ENCODE data around the gene ACER3. TPM values are rescaled to one million over a fixed set of nuclear protein-coding genes. Genes with fewer than 3 reads are reported as not detected.

The ACER3 gene
- total and polyA plus RNA-seq, 4 experiments from 2014 or later: 2.9 to 6.8 (median 5.0) TPM

GRCh38 chr11:76903325-76903724, 42.6 kb downstream of the ACER3 start:
- Mint-ChIP-seq H3K4me3 (no peak overlapping the region), H3K27ac (no peak overlapping the region), H3K9me3 (peaks cover 0 to 9% (median 0%) of the 10 kb centered on the region in 8 donors), H3K4me1 (peaks cover 0 to 2% (median 0%) of the 10 kb centered on the region in 4 donors), H3K27me3 (no peaks in the 10 kb centered on the region), H3K36me3 (peaks cover 1 to 10% of the 10 kb centered on the region in 2 donors)
- intact Hi-C loops (cut with micrococcal nuclease): no loop called here
- no peaks in the 10 kb centered on the region for H3K36me3 ChIP-seq (ENCODE audit: insufficient read depth, low read length)
- no peaks in the 10 kb centered on the region for H3K4me1 ChIP-seq (ENCODE audit: insufficient read depth, low read length)
- no peak for DNase-seq
- H3K27ac ChIP-seq (ENCODE audit: low read depth, low read length): no peak overlapping the region
- ChIA-PET CTCF (ENCODE audit: partially characterized antibody) (interaction anchor here (6.6 kb wide), 1 partner anchor 16 kb away, joined by 53 read pairs; no protein-coding TSS in a partner anchor), POLR2A (ENCODE audit: partially characterized antibody) (no interaction called here)
- H3K9me3 ChIP-seq (ENCODE audit: control insufficient read depth in 1 of 2, low read length in 2 of 2): no peaks in the 10 kb centered on the region
- H3K27me3 ChIP-seq (ENCODE audit: insufficient read depth, low read length): no peaks in the 10 kb centered on the region
- H3K4me3 ChIP-seq (ENCODE audit: low read length in 2 of 2): no peak overlapping the region

GRCh38 chr11:76910620-76911414, 50.1 kb downstream of the ACER3 start:
- no peaks in the 10 kb centered on the region for H3K36me3 ChIP-seq (ENCODE audit: insufficient read depth, low read length)
- DNase-seq: no peak
- ChIA-PET POLR2A (ENCODE audit: partially characterized antibody) (no interaction called here), CTCF (ENCODE audit: partially characterized antibody) (interaction anchor here (1.4 kb wide), 1 partner anchor 9 kb away, joined by 5 read pairs; no protein-coding TSS in a partner anchor)
- H3K9me3 ChIP-seq (ENCODE audit: control insufficient read depth in 1 of 2, low read length in 2 of 2): no peaks in the 10 kb centered on the region
- no peak overlapping the region for H3K27ac ChIP-seq (ENCODE audit: low read depth, low read length)
- H3K27ac Mint-ChIP-seq: no peak overlapping the region
- intact Hi-C loops (cut with micrococcal nuclease): no loop called here
- no peaks in the 10 kb centered on the region for H3K27me3 ChIP-seq (ENCODE audit: insufficient read depth, low read length)
- H3K4me1 ChIP-seq (ENCODE audit: insufficient read depth, low read length): no peaks in the 10 kb centered on the region
- H3K36me3 Mint-ChIP-seq: peaks cover 3 to 5% of the 10 kb centered on the region in 2 donors
- H3K9me3 Mint-ChIP-seq: peaks cover 0 to 15% (median 0%) of the 10 kb centered on the region in 8 donors
- peaks cover 0 to 1% (median 0%) of the 10 kb centered on the region in 4 donors for H3K4me1 Mint-ChIP-seq
- H3K4me3 Mint-ChIP-seq: no peak overlapping the region
- no peak overlapping the region for H3K4me3 ChIP-seq (ENCODE audit: low read length in 2 of 2)
- no peaks in the 10 kb centered on the region for H3K27me3 Mint-ChIP-seq

GRCh38 chr11:76911415-76911808, 50.7 kb downstream of the ACER3 start:
- H3K4me3 Mint-ChIP-seq: no peak overlapping the region
- ChIA-PET CTCF (ENCODE audit: partially characterized antibody) (interaction anchor here (1.4 kb wide), 1 partner anchor 9 kb away, joined by 5 read pairs; no protein-coding TSS in a partner anchor), POLR2A (ENCODE audit: partially characterized antibody) (no interaction called here)
- no peaks in the 10 kb centered on the region for H3K27me3 ChIP-seq (ENCODE audit: insufficient read depth, low read length)
- no peaks in the 10 kb centered on the region for H3K36me3 ChIP-seq (ENCODE audit: insufficient read depth, low read length)
- H3K27me3 Mint-ChIP-seq: no peaks in the 10 kb centered on the region
- H3K4me3 ChIP-seq (ENCODE audit: low read length in 2 of 2): no peak overlapping the region
- H3K27ac ChIP-seq (ENCODE audit: low read depth, low read length): no peak overlapping the region
- H3K9me3 Mint-ChIP-seq: peaks cover 0 to 10% (median 0%) of the 10 kb centered on the region in 8 donors
- H3K4me1 ChIP-seq (ENCODE audit: insufficient read depth, low read length): no peaks in the 10 kb centered on the region
- intact Hi-C loops (cut with micrococcal nuclease): no loop called here
- H3K36me3 Mint-ChIP-seq: peaks cover 3 to 5% of the 10 kb centered on the region in 2 donors
- no peaks in the 10 kb centered on the region for H3K9me3 ChIP-seq (ENCODE audit: control insufficient read depth in 1 of 2, low read length in 2 of 2)
- H3K4me1 Mint-ChIP-seq: peaks cover 0 to 1% (median 0%) of the 10 kb centered on the region in 4 donors
- no peak for DNase-seq
- H3K27ac Mint-ChIP-seq: no peak overlapping the region

- ChIA-PET CTCF (ENCODE audit: partially characterized antibody) (interaction anchor here (0.9 to 5.5 kb wide), 5 partner anchors 11 to 195 kb away, joined by 3 to 53 read pairs (median 4); no protein-coding TSS in a partner anchor), POLR2A (ENCODE audit: partially characterized antibody) (no interaction called here)
- H3K27me3 ChIP-seq (ENCODE audit: insufficient read depth, low read length): no peaks in the 10 kb centered on the region
- Mint-ChIP-seq H3K36me3 (no peaks in the 10 kb centered on the region), H3K4me1 (peaks cover 3 to 12% (median 8%) of the 10 kb centered on the region in 4 donors), H3K9me3 (no peaks in the 10 kb centered on the region), H3K4me3 (no peak overlapping the region), H3K27ac (peak overlapping the region in 1 of 7 donors; percentile 17), H3K27me3 (no peaks in the 10 kb centered on the region)
- no peaks in the 10 kb centered on the region for H3K36me3 ChIP-seq (ENCODE audit: insufficient read depth, low read length)
- H3K27ac ChIP-seq (ENCODE audit: low read depth, low read length): no peak overlapping the region
- no peak overlapping the region for H3K4me3 ChIP-seq (ENCODE audit: low read length in 2 of 2)
- H3K9me3 ChIP-seq (ENCODE audit: control insufficient read depth in 1 of 2, low read length in 2 of 2): no peaks in the 10 kb centered on the region
- H3K4me1 ChIP-seq (ENCODE audit: insufficient read depth, low read length): peaks cover 10% of the 10 kb centered on the region
- no peak for DNase-seq
- intact Hi-C loops (cut with micrococcal nuclease): no loop called here
Measured at GRCh38 chr11:76916712-76917111, 56.0 kb downstream of the ACER3 start.

- H3K4me3 ChIP-seq (ENCODE audit: low read length in 2 of 2): no peak overlapping the region
- no peak overlapping the region for H3K27ac Mint-ChIP-seq
- POLR2A ChIA-PET (ENCODE audit: partially characterized antibody): interaction anchor here (0.6 kb wide), 1 partner anchor 95 kb away, joined by 3 read pairs; no protein-coding TSS in a partner anchor
- H3K36me3 ChIP-seq (ENCODE audit: insufficient read depth, low read length): no peaks in the 10 kb centered on the region
- H3K36me3 Mint-ChIP-seq: no peaks in the 10 kb centered on the region
- peak overlapping the region in 3 of 8 donors; percentile 23 to 61 (median 55) for H3K4me3 Mint-ChIP-seq
- H3K9me3 ChIP-seq (ENCODE audit: control insufficient read depth in 1 of 2, low read length in 2 of 2): no peaks in the 10 kb centered on the region
- no peaks in the 10 kb centered on the region for H3K27me3 ChIP-seq (ENCODE audit: insufficient read depth, low read length)
- H3K27ac ChIP-seq (ENCODE audit: low read depth, low read length): no peak overlapping the region
- no peaks in the 10 kb centered on the region for H3K27me3 Mint-ChIP-seq
- H3K4me1 ChIP-seq (ENCODE audit: insufficient read depth, low read length): peaks cover 10% of the 10 kb centered on the region
- CTCF ChIA-PET (ENCODE audit: partially characterized antibody): interaction anchor here (0.7 to 5.5 kb wide), 33 partner anchors 10 to 269 kb away, joined by 3 to 53 read pairs (median 4); no protein-coding TSS in a partner anchor
- H3K9me3 Mint-ChIP-seq: peaks cover 0 to 3% (median 0%) of the 10 kb centered on the region in 8 donors
- intact Hi-C loops (cut with micrococcal nuclease): loop anchor here (1.0 kb wide), 1 partner anchor 112 kb away; no protein-coding TSS in a partner anchor
- peak in 4 of 5 donors; percentile 2 to 15 (median 12) for DNase-seq
- peaks cover 3 to 12% (median 7%) of the 10 kb centered on the region in 4 donors for H3K4me1 Mint-ChIP-seq
Measured at GRCh38 chr11:76918941-76919386, 58.2 kb downstream of the ACER3 start.

- intact Hi-C loops (cut with micrococcal nuclease): loop anchor here (1.0 kb wide), 1 partner anchor 112 kb away; no protein-coding TSS in a partner anchor
- POLR2A ChIA-PET (ENCODE audit: partially characterized antibody): interaction anchor here (0.6 kb wide), 1 partner anchor 95 kb away, joined by 3 read pairs; no protein-coding TSS in a partner anchor
Measured at GRCh38 chr11:76919467-76919866, 58.7 kb downstream of the ACER3 start.

More at GRCh38 chr11:76919467-76919866, 58.7 kb downstream of the ACER3 start:
- Mint-ChIP-seq H3K4me1 (peaks cover 3 to 12% (median 7%) of the 10 kb centered on the region in 4 donors), H3K9me3 (peaks cover 0 to 3% (median 0%) of the 10 kb centered on the region in 8 donors), H3K36me3 (no peaks in the 10 kb centered on the region), H3K27ac (no peak overlapping the region), H3K4me3 (peak overlapping the region in 1 of 8 donors; percentile 77), H3K27me3 (no peaks in the 10 kb centered on the region)
- no peaks in the 10 kb centered on the region for H3K27me3 ChIP-seq (ENCODE audit: insufficient read depth, low read length)
- CTCF ChIA-PET (ENCODE audit: partially characterized antibody): interaction anchor here (0.6 to 5.5 kb wide), 32 partner anchors 8 to 268 kb away, joined by 3 to 53 read pairs (median 4); no protein-coding TSS in a partner anchor
- no peak overlapping the region for H3K4me3 ChIP-seq (ENCODE audit: low read length in 2 of 2)
- no peaks in the 10 kb centered on the region for H3K9me3 ChIP-seq (ENCODE audit: control insufficient read depth in 1 of 2, low read length in 2 of 2)
- H3K36me3 ChIP-seq (ENCODE audit: insufficient read depth, low read length): no peaks in the 10 kb centered on the region
- peaks cover 10% of the 10 kb centered on the region for H3K4me1 ChIP-seq (ENCODE audit: insufficient read depth, low read length)
- no peak for DNase-seq
- H3K27ac ChIP-seq (ENCODE audit: low read depth, low read length): no peak overlapping the region

Data from CD4-positive, alpha-beta memory T cell (primary cell).